ENCODE measurements around the gene ATXN7.

DNA sequence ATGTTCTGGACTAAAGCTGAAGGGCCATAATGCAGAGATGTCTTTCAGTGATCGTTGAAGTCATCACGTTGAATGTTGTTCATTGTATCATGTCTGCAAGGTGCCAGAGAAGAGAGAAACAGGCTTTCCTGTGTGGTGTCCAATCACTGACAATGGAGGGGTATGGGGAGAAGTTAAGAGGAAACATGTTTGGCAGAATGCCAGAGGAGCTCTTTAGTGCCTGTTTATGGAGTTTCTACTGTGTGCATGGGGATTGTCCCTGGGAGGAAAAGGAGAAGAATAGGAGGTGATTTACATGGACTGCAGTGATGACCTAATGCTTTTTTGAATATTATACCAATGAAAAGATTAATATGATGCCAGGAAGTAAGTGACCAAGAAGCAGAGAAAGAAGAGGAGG is 36.8 kb downstream of the ATXN7 start:
- TF ChIP-seq CTCF (conservative IDR thresholded peaks at IDR 0.05 in 1 of 2, IDR thresholded peaks at IDR 0.05 in 1 of 2; ENCODE audit: low read depth in 1 of 2, low read length in 2 of 2), result no peak
- TF ChIP-seq EZH2 (IDR thresholded peaks at IDR 0.05; ENCODE audit: low read length, missing control alignments), result no peak

Data from fibroblast of lung (primary cell).